Liver (tissue), 9 donors: ENCODE results near the gene SLC16A4. TPM values are rescaled to one million over a fixed set of nuclear protein-coding genes. Genes with fewer than 3 reads are reported as not detected.

Experiments used
- DNase-seq: peaks from one replicate; pipeline ENCODE4 v3.0.0-alpha.2; 2017; ENCODE audit warnings: low spot score
- H3K27ac ChIP-seq, 2 donors: one replicate each; pipeline ENCODE4 v1.7.0; 2013; ENCODE audit warnings: inconsistent platforms in 2 of 2, low read length in 2 of 2, control low read depth in 1 of 2, low read depth in 1 of 2, mild to moderate bottlenecking in 1 of 2
- H3K27me3 ChIP-seq, 4 donors: one replicate each; pipeline versions ENCODE4 v1.6.1 to v1.7.0; 2013; ENCODE audit warnings: low read length in 3 of 4, inconsistent platforms in 1 of 4, mild to moderate bottlenecking in 1 of 4, moderate library complexity in 1 of 4; ENCODE audit not compliant: control insufficient read depth in 4 of 4, insufficient read depth in 4 of 4
- H3K36me3 ChIP-seq, 4 donors: one replicate each; pipeline versions ENCODE4 v1.6.1 to v1.7.0; 2013; ENCODE audit warnings: low read length in 3 of 4, mild to moderate bottlenecking in 3 of 4, low read depth in 1 of 4, moderate library complexity in 1 of 4; ENCODE audit not compliant: control insufficient read depth in 4 of 4, insufficient read depth in 3 of 4
- H3K4me1 ChIP-seq, 4 donors: one replicate each; pipeline versions ENCODE4 v1.6.1 to v1.7.0; 2013; ENCODE audit warnings: low read length in 3 of 4, mild to moderate bottlenecking in 3 of 4, moderate library complexity in 1 of 4; ENCODE audit not compliant: control insufficient read depth in 4 of 4, insufficient read depth in 4 of 4
- H3K4me3 ChIP-seq, 3 donors: one replicate each; pipeline versions ENCODE4 v1.6.1 to v1.7.0; 2013; ENCODE audit warnings: low read length in 3 of 3, control low read depth in 1 of 3, low read depth in 1 of 3, mild to moderate bottlenecking in 1 of 3
- H3K9ac ChIP-seq, 2 donors: one replicate each; pipeline ENCODE4 v1.7.0; 2013; ENCODE audit warnings: low read length in 2 of 2, mild to moderate bottlenecking in 2 of 2, moderate library complexity in 2 of 2, control low read depth in 1 of 2, low read depth in 1 of 2
- H3K9me3 ChIP-seq, 4 donors: one replicate each; pipeline versions ENCODE4 v1.6.1 to v1.7.0; 2013; ENCODE audit warnings: low read length in 3 of 4; ENCODE audit not compliant: control insufficient read depth in 4 of 4
- CTCF ChIP-seq: fragments of 150-350 bp; IDR thresholded peaks from 2 replicates; pipeline ENCODE4 v1.5.1; 2017; ENCODE audit warnings: improper control_type of control experiment, low read depth, low read length; ENCODE audit not compliant: missing input control
- EGR1 ChIP-seq, 2 donors: IDR thresholded peaks; 2 replicates each; pipeline ENCODE4 v1.6.1; 2016 to 2018; ENCODE audit warnings: antibody characterized with exemption in 2 of 2, low read depth in 2 of 2
- FOXA1 ChIP-seq: IDR thresholded peaks from 2 replicates; pipeline ENCODE4 v1.6.1; 2016; ENCODE audit warnings: antibody characterized with exemption
- FOXA2 ChIP-seq: IDR thresholded peaks from 2 replicates; pipeline ENCODE4 v1.6.1; 2016; ENCODE audit warnings: antibody characterized with exemption
- REST ChIP-seq: IDR thresholded peaks from 2 replicates; pipeline ENCODE4 v1.6.1; 2016; ENCODE audit warnings: antibody characterized with exemption, mild to moderate bottlenecking
- RXRA ChIP-seq, 2 donors: IDR thresholded peaks; 2 replicates each; pipeline ENCODE4 v1.6.1; 2017 to 2018; ENCODE audit warnings: antibody characterized with exemption in 2 of 2, mild to moderate bottlenecking in 1 of 2
- SP1 ChIP-seq: IDR thresholded peaks from 2 replicates; pipeline ENCODE4 v1.6.1; 2018; ENCODE audit warnings: antibody characterized with exemption, mild to moderate bottlenecking
- TAF1 ChIP-seq: conservative IDR thresholded peaks from 2 replicates; pipeline ENCODE4 v1.6.1; 2016; ENCODE audit warnings: antibody characterized with exemption, mild to moderate bottlenecking
- YY1 ChIP-seq: IDR thresholded peaks from 2 replicates; pipeline ENCODE4 v1.6.1; 2016; ENCODE audit warnings: antibody characterized with exemption, mild to moderate bottlenecking
- WGBS: extraction: QIAGEN DNeasy Blood & Tissue Kit; methylation state at CpG from one replicate; pipeline ENCODE4 v1.1.7; 2013; 5-methylcytosine and 5-hydroxymethylcytosine counted together
- polyA plus RNA-seq, 2 donors: library from polyadenylated mRNA; stranded (reverse) in 1 of 2; unstranded in 1 of 2; fragments of 200-250 nt in 1 of 2; fragments of >200 nt in 1 of 2; fragmentation: Nextera tagmentation in 1 of 2; extraction: Ambion mirVana in 1 of 2; gene quantifications; one replicate each; pipeline versions ENCODE4 v1.2.1 to v1.2.3, GENCODE V29; 2013 to 2015
- total RNA-seq, 2 donors: library from RNA; depleted of rRNA; stranded (reverse); fragments of >200 nt; gene quantifications; one replicate each; pipeline ENCODE4 v1.2.3, GENCODE V29; 2014
- TF ChIP-seq, protein P1 (sequence below): IDR thresholded peaks from 2 replicates; pipeline ENCODE4 v1.6.1; 2016; ENCODE audit warnings: antibody characterized with exemption
- TF ChIP-seq, protein P2 (sequence below): IDR thresholded peaks from 2 replicates; pipeline ENCODE4 v1.6.1; 2016; ENCODE audit warnings: antibody characterized with exemption
- donor health status: healthy.
- donor health status: healthy.
- donor health status: healthy.
- donor health status: healthy.
- donor health status: healthy.

Gene SLC16A4
- total and polyA plus RNA-seq, 4 donors: 0.72 to 1.8 (median 1.6) TPM

DNA sequence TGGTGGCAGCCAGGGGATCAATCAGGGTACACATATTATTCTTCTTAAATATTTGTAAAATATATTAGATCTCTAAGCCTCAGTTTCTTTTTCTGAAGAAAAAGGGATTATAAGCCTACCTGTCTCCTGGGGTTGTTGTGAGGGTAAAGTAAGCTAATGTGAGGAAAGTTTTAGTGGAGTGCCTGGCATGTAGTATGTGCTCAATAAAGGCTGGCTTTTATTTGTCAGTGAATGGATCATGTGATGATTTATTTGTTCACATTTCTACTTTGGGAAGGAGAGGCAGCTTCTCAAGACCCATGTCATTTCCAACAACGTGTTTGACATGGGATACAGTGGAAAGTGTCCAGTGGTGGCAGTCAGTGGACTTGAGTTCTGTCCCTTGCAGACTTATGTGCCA is 64.0 kb downstream of the SLC16A4 start:
- no peak overlapping the region for H3K27ac ChIP-seq
- TF ChIP-seq SP1 (no peak), CTCF (no peak), REST (no peak), YY1 (no peak), RXRA (IDR thresholded peaks at IDR 0.05) (no peak), EGR1 (IDR thresholded peaks at IDR 0.05; ENCODE audit: low read depth in 2 of 2) (no peak), FOXA2 (no peak), TAF1 (no peak), FOXA1 (no peak)
- TF ChIP-seq, protein P1, sequence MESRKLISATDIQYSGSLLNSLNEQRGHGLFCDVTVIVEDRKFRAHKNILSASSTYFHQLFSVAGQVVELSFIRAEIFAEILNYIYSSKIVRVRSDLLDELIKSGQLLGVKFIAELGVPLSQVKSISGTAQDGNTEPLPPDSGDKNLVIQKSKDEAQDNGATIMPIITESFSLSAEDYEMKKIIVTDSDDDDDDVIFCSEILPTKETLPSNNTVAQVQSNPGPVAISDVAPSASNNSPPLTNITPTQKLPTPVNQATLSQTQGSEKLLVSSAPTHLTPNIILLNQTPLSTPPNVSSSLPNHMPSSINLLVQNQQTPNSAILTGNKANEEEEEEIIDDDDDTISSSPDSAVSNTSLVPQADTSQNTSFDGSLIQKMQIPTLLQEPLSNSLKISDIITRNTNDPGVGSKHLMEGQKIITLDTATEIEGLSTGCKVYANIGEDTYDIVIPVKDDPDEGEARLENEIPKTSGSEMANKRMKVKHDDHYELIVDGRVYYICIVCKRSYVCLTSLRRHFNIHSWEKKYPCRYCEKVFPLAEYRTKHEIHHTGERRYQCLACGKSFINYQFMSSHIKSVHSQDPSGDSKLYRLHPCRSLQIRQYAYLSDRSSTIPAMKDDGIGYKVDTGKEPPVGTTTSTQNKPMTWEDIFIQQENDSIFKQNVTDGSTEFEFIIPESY: no peak
- no peak overlapping the region for H3K4me3 ChIP-seq
- no peaks in the 10 kb centered on the region for H3K9me3 ChIP-seq
- no peaks in the 10 kb centered on the region for H3K27me3 ChIP-seq
- no peak for DNase-seq
- WGBS: 74% methylated on average over 1 of the region's 1 CpG
- H3K9ac ChIP-seq: no peak overlapping the region
- no peaks in the 10 kb centered on the region for H3K36me3 ChIP-seq
- no peaks in the 10 kb centered on the region for H3K4me1 ChIP-seq

DNA sequence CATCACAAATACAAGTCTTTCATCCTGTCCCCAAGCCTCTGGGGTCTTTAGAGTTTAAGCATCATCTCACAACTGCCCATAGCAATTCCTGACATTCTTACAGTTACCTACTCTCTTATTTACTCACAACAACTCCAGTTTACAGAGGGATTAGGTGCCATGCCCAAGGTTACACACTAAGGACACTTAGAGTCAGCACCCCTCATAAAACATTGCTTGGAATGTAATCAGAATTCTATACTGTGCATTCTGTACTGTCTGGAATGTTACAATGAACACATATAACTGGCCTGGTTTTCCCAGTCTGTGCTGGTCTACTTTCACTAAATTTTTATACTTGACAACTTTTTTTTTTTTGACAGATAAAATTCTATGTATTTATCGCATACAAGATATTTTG is 66.2 kb downstream of the SLC16A4 start:
- H3K27me3 ChIP-seq: no peaks in the 10 kb centered on the region
- no peaks in the 10 kb centered on the region for H3K9me3 ChIP-seq
- no peak overlapping the region for H3K9ac ChIP-seq
- WGBS: 96% methylated on average over 1 of the region's 1 CpG
- no peak overlapping the region for H3K27ac ChIP-seq
- TF ChIP-seq EGR1 (IDR thresholded peaks at IDR 0.05; ENCODE audit: low read depth in 2 of 2): no peak
- TF ChIP-seq SP1: no peak
- TF ChIP-seq RXRA (IDR thresholded peaks at IDR 0.05): no peak
- H3K4me1 ChIP-seq: no peaks in the 10 kb centered on the region
- no peak overlapping the region for H3K4me3 ChIP-seq
- no peaks in the 10 kb centered on the region for H3K36me3 ChIP-seq
- DNase-seq: no peak

DNA sequence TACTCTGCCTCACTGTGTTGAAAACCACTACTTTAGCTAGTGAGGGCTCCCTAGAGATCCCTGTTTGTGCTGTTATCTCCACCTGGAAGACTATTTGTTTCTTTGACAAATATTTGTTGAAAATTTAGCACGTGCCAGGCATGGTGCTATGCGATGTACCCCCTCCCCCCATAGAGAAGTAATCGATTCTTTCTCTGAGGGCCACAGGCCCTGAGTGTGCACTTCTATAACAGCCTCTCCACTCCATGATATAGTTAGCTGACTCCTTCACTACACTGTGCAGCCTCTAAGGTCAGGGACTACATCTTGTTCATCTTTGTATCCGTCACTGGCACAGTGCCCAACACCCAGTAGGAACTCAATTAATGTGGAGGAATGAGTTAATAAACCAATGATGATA is 69.0 kb downstream of the SLC16A4 start:
- H3K27me3 ChIP-seq: no peaks in the 10 kb centered on the region
- H3K9me3 ChIP-seq: no peaks in the 10 kb centered on the region
- H3K36me3 ChIP-seq: no peaks in the 10 kb centered on the region
- no peaks in the 10 kb centered on the region for H3K4me1 ChIP-seq
- H3K27ac ChIP-seq: no peak overlapping the region
- no peak for DNase-seq
- WGBS: 34% methylated on average over 4 of the region's 4 CpGs
- H3K9ac ChIP-seq: no peak overlapping the region
- H3K4me3 ChIP-seq: no peak overlapping the region
- TF ChIP-seq CTCF (no peak), FOXA1 (no peak), YY1 (no peak), REST (no peak)
- TF ChIP-seq, protein P2, sequence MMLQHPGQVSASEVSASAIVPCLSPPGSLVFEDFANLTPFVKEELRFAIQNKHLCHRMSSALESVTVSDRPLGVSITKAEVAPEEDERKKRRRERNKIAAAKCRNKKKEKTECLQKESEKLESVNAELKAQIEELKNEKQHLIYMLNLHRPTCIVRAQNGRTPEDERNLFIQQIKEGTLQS: no peak
